Measurements from ENCODE around the gene LCN15. TPM values are rescaled to one million over a fixed set of nuclear protein-coding genes. Genes with fewer than 3 reads are reported as not detected.

The LCN15 gene
- total RNA-seq, 1 experiment from 2014 or later, result not detected

DNA sequence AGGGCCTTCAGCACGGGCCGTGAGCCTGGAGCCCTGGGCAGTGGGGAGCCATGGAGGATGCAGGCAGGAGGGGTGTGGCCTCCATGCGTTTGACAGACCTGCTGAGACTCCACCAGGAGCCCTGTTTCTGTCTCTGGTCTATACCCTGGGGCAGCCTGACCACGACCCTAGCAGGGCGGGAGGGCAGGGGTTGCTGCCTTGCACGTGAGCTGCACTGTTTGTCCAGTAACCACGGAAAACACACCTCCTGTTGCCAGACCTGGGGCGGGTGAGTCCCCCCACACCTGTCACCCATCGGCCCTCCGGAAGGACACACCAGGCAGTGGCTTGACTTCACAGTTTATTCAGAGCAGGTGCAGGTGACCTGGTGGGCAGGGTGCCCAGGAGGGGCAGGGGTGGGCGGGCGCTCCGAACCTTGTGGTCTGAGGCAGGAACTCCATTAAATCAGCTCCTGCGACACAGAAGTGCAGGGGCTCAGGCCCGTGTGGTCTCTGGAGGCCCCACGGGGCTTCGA is 10.2 kb downstream of the LCN15 start:
- no peak for DNase-seq
- intact Hi-C loops (cut with micrococcal nuclease; ENCODE audit: unreplicated experiment), result no loop called here
- no peak overlapping the region for H3K4me3 ChIP-seq (ENCODE audit: low read depth, low read length)
- no peak for TF ChIP-seq CTCF (IDR thresholded peaks at IDR 0.05; ENCODE audit: insufficient read depth in 1 of 2, low read depth in 1 of 2, low read length in 1 of 2, severe bottlenecking in 1 of 2, unreplicated experiment in 1 of 2)
- Mint-ChIP-seq H3K4me3 (ENCODE audit: unreplicated experiment) (no peak overlapping the region), H3K27me3 (ENCODE audit: insufficient read depth, unreplicated experiment) (no peaks in the 10 kb centered on the region), H3K9me3 (ENCODE audit: unreplicated experiment) (peaks cover 28% of the 10 kb centered on the region), H3K36me3 (ENCODE audit: insufficient read depth, unreplicated experiment) (no peaks in the 10 kb centered on the region), H3K27ac (ENCODE audit: unreplicated experiment) (no peak overlapping the region), H3K4me1 (ENCODE audit: low read depth, unreplicated experiment) (no peaks in the 10 kb centered on the region)
- ChIA-PET CTCF (interaction anchor here (1.4 kb wide), 1 partner anchor 10 kb away, joined by 4 read pairs; no protein-coding TSS in a partner anchor), POLR2A (no interaction called here)
- BruUV-seq (replicated peaks), result no TSS peak
- H3K27me3 ChIP-seq (replicated peaks; ENCODE audit: control insufficient read depth, insufficient read depth, low read length), result no peaks in the 10 kb centered on the region
- H3K36me3 ChIP-seq (ENCODE audit: control insufficient read depth, insufficient read depth, low read length), result no peaks in the 10 kb centered on the region
- H3K4me1 ChIP-seq, result no peaks in the 10 kb centered on the region
- H3K9me3 ChIP-seq, result peaks cover 13% of the 10 kb centered on the region

DNA sequence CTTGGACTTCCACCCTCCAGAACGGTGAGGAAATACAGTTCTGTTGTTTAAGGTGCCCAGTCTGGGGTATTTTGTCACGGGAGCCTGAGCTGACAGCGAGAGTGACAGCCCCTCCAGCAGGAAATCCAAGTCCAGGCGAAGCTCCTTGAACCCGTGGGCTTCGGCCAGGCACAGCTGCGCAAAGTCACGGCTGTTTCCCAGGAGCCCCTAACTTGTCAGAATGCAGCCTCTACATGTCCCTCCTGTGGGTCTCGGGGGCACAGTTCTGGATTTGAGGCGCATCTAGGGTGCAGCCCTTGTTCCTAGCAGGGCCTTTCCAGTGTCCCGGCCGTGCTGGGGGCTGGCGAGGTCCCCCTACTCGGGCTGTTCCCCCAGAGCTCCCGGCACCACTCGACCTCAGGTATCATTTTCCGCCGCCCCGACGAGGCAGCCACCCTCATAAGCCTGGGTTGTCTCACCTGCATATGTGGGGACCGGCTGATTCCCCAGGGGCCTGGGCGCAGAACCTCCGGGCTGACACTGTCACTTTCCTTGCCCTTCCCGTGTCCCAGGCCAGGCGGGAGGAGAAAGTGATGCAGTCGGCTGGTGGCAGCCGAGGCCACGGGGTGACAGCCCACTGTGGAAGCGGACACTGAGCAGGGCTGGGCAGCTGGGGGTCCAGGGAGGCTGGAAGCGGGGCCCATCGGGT is 10.8 kb downstream of the LCN15 start:
- CTCF ChIA-PET, result no interaction called here
- POLR2A ChIA-PET, result no interaction called here

DNA sequence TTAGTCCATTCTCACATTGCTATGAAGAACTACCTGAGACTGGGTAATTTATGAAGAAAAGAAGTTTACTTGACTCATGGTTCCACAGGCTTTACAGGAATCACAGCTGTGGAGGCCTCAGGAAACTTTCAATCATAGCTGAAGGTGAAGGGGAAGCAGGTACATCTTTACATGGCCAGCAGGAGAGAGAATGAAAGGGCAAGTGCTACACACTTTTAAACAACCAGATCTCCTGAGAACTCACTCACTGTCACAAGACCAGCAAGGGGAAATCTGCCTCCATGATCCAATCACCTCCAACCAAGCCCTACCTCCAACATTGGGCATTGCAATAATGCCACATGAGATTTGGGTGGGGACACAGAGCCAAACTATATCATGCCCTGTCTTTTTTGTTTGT is 12.5 kb downstream of the LCN15 start:
- no peak for TF ChIP-seq CTCF (IDR thresholded peaks at IDR 0.05; ENCODE audit: insufficient read depth in 1 of 2, low read depth in 1 of 2, low read length in 1 of 2, severe bottlenecking in 1 of 2, unreplicated experiment in 1 of 2)
- peaks cover 28% of the 10 kb centered on the region for H3K9me3 Mint-ChIP-seq (ENCODE audit: unreplicated experiment)
- BruUV-seq (replicated peaks), result no TSS peak
- Histone ChIP-seq H3K36me3 (ENCODE audit: control insufficient read depth, insufficient read depth, low read length) (no peaks in the 10 kb centered on the region), H3K9me3 (peaks cover 13% of the 10 kb centered on the region), H3K4me3 (ENCODE audit: low read depth, low read length) (no peak overlapping the region), H3K4me1 (no peaks in the 10 kb centered on the region), H3K27me3 (replicated peaks; ENCODE audit: control insufficient read depth, insufficient read depth, low read length) (no peaks in the 10 kb centered on the region)
- no peak overlapping the region for H3K4me3 Mint-ChIP-seq (ENCODE audit: unreplicated experiment)
- no peaks in the 10 kb centered on the region for H3K27me3 Mint-ChIP-seq (ENCODE audit: insufficient read depth, unreplicated experiment)
- CTCF ChIA-PET, result no interaction called here
- DNase-seq, result no peak
- H3K36me3 Mint-ChIP-seq (ENCODE audit: insufficient read depth, unreplicated experiment), result no peaks in the 10 kb centered on the region
- no peak overlapping the region for H3K27ac Mint-ChIP-seq (ENCODE audit: unreplicated experiment)
- POLR2A ChIA-PET, result no interaction called here
- intact Hi-C loops (cut with micrococcal nuclease; ENCODE audit: unreplicated experiment), result no loop called here
- H3K4me1 Mint-ChIP-seq (ENCODE audit: low read depth, unreplicated experiment), result no peaks in the 10 kb centered on the region

More for the DNA sequence above, 10.8 kb downstream of the LCN15 start:
- no peaks in the 10 kb centered on the region for H3K36me3 ChIP-seq (ENCODE audit: control insufficient read depth, insufficient read depth, low read length)
- no peaks in the 10 kb centered on the region for H3K4me1 Mint-ChIP-seq (ENCODE audit: low read depth, unreplicated experiment)
- H3K4me3 Mint-ChIP-seq (ENCODE audit: unreplicated experiment), result no peak overlapping the region
- intact Hi-C loops (cut with micrococcal nuclease; ENCODE audit: unreplicated experiment), result no loop called here
- H3K9me3 Mint-ChIP-seq (ENCODE audit: unreplicated experiment), result peaks cover 28% of the 10 kb centered on the region
- no TSS peak for BruUV-seq (replicated peaks)
- H3K4me3 ChIP-seq (ENCODE audit: low read depth, low read length), result no peak overlapping the region
- H3K27me3 ChIP-seq (replicated peaks; ENCODE audit: control insufficient read depth, insufficient read depth, low read length), result no peaks in the 10 kb centered on the region
- no peak for TF ChIP-seq CTCF (IDR thresholded peaks at IDR 0.05; ENCODE audit: insufficient read depth in 1 of 2, low read depth in 1 of 2, low read length in 1 of 2, severe bottlenecking in 1 of 2, unreplicated experiment in 1 of 2)
- no peaks in the 10 kb centered on the region for H3K36me3 Mint-ChIP-seq (ENCODE audit: insufficient read depth, unreplicated experiment)
- no peak overlapping the region for H3K27ac Mint-ChIP-seq (ENCODE audit: unreplicated experiment)
- DNase-seq, result no peak
- no peaks in the 10 kb centered on the region for H3K27me3 Mint-ChIP-seq (ENCODE audit: insufficient read depth, unreplicated experiment)
- H3K4me1 ChIP-seq, result no peaks in the 10 kb centered on the region
- peaks cover 13% of the 10 kb centered on the region for H3K9me3 ChIP-seq

Data from Caco-2 (cell line).